Dedifferentiated amniotic fluid mesenchymal stem cell (primary cell): Measurements from ENCODE around the gene TEX48.

Experiments used
- DNase-seq: peaks from one replicate; pipeline ENCODE4 v3.0.0-alpha.2; 2016; ENCODE audit errors: extremely low spot score

TEX48 gene

DNA sequence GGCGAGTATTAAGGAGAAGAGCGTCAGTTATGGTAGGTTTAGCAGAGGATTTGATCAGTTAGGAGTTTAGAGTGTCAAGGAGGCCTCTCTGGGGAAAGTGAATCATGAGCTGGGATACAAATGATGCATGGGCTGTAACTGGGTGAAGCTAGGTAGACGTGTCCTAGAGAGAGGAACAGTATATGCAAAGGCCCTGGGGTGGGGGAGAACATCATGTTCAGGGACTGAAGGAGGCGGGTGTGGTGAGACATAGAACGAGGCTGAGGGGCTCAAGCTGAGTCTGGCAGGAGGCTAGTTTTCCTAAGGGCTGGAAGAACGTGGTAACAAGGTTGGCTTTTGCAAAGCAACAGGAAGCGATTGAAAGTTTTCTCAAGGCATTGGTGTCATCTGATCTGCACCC lies 60.4 kb downstream of the TEX48 start:
- DNase-seq: no peak

DNA sequence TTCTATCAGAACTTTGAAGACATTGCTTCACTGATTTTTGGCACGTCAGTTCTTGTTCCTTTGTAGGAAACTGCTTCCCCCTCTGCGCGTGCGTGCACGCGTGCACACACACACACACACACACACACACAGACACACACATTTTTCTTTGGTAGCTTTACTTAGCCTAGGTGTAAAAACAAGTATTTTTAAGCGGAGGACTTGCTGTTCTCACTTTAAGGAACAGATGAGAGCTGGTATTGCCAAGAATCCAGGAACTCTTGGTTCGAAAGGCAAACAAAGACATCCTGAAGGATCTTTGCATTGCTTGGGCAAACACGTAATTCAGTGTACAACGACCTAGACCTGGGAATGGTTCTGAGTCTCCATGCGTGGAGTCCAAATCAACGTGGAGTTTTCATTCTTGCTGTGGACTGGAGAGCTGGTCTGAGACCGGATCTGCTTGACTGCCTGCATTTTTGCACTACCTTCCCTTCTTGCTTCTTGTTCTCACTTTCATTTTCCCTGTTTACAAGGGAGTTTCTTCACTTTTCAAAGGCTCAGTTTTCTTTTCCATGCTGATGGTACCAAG lies 62.7 kb downstream of the TEX48 start:
- no peak for DNase-seq

DNA sequence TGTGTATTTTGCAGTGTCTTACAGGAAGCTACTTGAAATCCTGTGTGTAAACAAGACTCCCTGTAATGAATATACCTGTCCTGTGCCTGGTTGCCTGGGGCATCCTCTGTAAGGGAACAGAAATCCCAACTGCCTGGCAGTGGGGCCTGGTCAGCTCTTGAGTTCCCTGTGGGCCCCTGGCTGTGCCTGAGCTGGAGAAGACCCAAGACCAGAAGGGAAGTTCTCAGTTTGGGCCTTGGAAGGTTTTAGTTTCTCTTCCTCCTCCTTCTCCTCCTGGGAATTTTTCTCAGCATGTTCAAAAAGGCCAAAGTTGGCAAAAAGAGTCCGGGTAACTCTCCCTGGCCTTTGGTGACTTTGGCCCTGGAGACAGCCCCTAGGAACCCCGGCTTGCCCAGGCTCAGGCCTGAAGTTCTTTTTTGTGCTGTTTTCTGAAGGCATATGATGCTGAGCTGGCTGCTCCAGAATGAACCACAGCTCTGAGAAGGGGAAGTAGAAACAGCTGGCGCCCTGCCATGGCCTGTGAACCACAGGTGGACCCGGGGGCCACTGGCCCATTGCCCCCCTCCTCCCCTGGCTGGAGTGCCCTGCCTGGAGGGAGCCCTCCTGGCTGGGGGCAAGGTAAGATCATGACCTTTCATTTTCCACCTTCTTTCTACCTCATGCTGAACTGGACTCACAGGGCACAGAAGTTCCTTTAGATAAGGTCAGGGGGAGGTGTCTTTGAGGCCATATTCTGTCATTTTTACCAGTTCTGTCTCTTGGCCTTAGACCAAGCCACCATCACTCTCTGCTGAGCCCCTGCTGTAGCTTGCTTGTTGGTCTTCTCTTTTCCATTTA lies 65.1 kb downstream of the TEX48 start:
- no peak for DNase-seq
